DND-41 (cell line): ENCODE results near the gene WDR5.

ENCODE experiments used
- ATAC-seq: fragments of 200-7000 bp; cut with Tn5 transposase; 3 replicates; pipeline ENCODE4 v1.9.1; 2021; ENCODE audit warnings: low read depth; ENCODE audit not compliant: insufficient read depth
- DNase-seq: peaks from one replicate; pipeline ENCODE4 v3.0.0-alpha.2; 2020
- H2AFZ ChIP-seq: 2 replicates; pipeline ENCODE4 v1.6.0; 2012; ENCODE audit warnings: low read depth, low read length
- H3K27ac ChIP-seq: 2 replicates; pipeline ENCODE4 v1.5.1; 2012; ENCODE audit warnings: low read length, inconsistent platforms
- H3K27me3 ChIP-seq: fragments of 200-600 bp; sonication (generic); 2 replicates; pipeline ENCODE4 v1.6.0; 2012; ENCODE audit warnings: low read length, mild to moderate bottlenecking, inconsistent platforms; ENCODE audit not compliant: insufficient read depth, poor library complexity
- H3K36me3 ChIP-seq: 2 replicates; pipeline ENCODE4 v1.5.1; 2012; ENCODE audit warnings: low read length, inconsistent platforms; ENCODE audit not compliant: insufficient read depth
- H3K4me1 ChIP-seq: 2 replicates; pipeline ENCODE4 v1.5.1; 2012; ENCODE audit warnings: mild to moderate bottlenecking, low read length; ENCODE audit not compliant: insufficient read depth
- H3K4me2 ChIP-seq: 2 replicates; pipeline ENCODE4 v1.6.0; 2012; ENCODE audit warnings: mild to moderate bottlenecking, moderate library complexity, low read length, inconsistent platforms; ENCODE audit not compliant: insufficient read depth
- H3K4me3 ChIP-seq, 2 experiments: fragments of 200-600 bp in 1 of 2; shearing (Covaris generic) in 1 of 2; 2 replicates each; pipeline ENCODE4 v1.5.1; 2012 to 2016; ENCODE audit warnings: inconsistent platforms in 2 of 2, low read length in 2 of 2, mild to moderate bottlenecking in 2 of 2, low read depth in 1 of 2, moderate library complexity in 1 of 2
- H3K79me2 ChIP-seq: 2 replicates; pipeline ENCODE4 v1.6.0; 2012; ENCODE audit warnings: low read length, inconsistent platforms; ENCODE audit not compliant: insufficient read depth
- H3K9ac ChIP-seq: 2 replicates; pipeline ENCODE4 v1.6.0; 2012; ENCODE audit warnings: low read depth, mild to moderate bottlenecking, inconsistent platforms, low read length, moderate library complexity
- H3K9me3 ChIP-seq: 2 replicates; pipeline ENCODE4 v1.5.1; 2012; ENCODE audit warnings: low read length, moderate library complexity, mild to moderate bottlenecking, inconsistent platforms; ENCODE audit not compliant: insufficient read depth, severe bottlenecking
- H4K20me1 ChIP-seq: 2 replicates; pipeline ENCODE4 v1.6.0; 2012; ENCODE audit warnings: low read length; ENCODE audit not compliant: insufficient read depth
- CTCF ChIP-seq: IDR thresholded peaks from 2 replicates; pipeline ENCODE4 v1.5.1; 2012; ENCODE audit warnings: borderline replicate concordance, low read length, moderate library complexity, mild to moderate bottlenecking; ENCODE audit not compliant: poor library complexity, severe bottlenecking; ENCODE audit errors: extremely low read depth
- EZH2 ChIP-seq: IDR thresholded peaks from 3 replicates; pipeline ENCODE4 v1.6.1; 2012; ENCODE audit warnings: borderline replicate concordance, low read depth, mild to moderate bottlenecking, moderate library complexity, low read length, inconsistent platforms; ENCODE audit not compliant: severe bottlenecking

Gene WDR5

GRCh38 chr9:134177624-134178393 is 41.9 kb downstream of the WDR5 start:
- Histone ChIP-seq H2AFZ (no peak overlapping the region), H3K27me3 (no peaks in the 10 kb centered on the region), H3K4me3 (no peak overlapping the region), H3K4me1 (no peaks in the 10 kb centered on the region), H3K4me2 (no peak overlapping the region), H3K27ac (no peak overlapping the region), H3K9me3 (no peaks in the 10 kb centered on the region), H3K79me2 (no peaks in the 10 kb centered on the region), H3K36me3 (no peaks in the 10 kb centered on the region), H4K20me1 (no peaks in the 10 kb centered on the region), H3K9ac (no peak overlapping the region)
- TF ChIP-seq CTCF (no peak), EZH2 (no peak)
- ATAC-seq (no peak), DNase-seq (no peak)

- no peak overlapping the region for H3K9ac ChIP-seq
- no peaks in the 10 kb centered on the region for H3K36me3 ChIP-seq
- DNase-seq, result no peak
- TF ChIP-seq EZH2, result no peak
- no peak for TF ChIP-seq CTCF
- no peaks in the 10 kb centered on the region for H4K20me1 ChIP-seq
- H3K79me2 ChIP-seq, result no peaks in the 10 kb centered on the region
- no peak overlapping the region for H3K4me2 ChIP-seq
- ATAC-seq, result no peak
- no peaks in the 10 kb centered on the region for H3K4me1 ChIP-seq
- no peak overlapping the region for H3K4me3 ChIP-seq
- no peak overlapping the region for H3K27ac ChIP-seq
- H3K9me3 ChIP-seq, result no peaks in the 10 kb centered on the region
- no peak overlapping the region for H2AFZ ChIP-seq
- no peaks in the 10 kb centered on the region for H3K27me3 ChIP-seq
Measured at GRCh38 chr9:134178394-134178767, 42.5 kb downstream of the WDR5 start.

- no peak overlapping the region for H2AFZ ChIP-seq
- H3K4me3 ChIP-seq, result no peak overlapping the region
- no peak for ATAC-seq
- no peak overlapping the region for H3K4me2 ChIP-seq
- DNase-seq, result no peak
- H3K36me3 ChIP-seq, result no peaks in the 10 kb centered on the region
- H4K20me1 ChIP-seq, result no peaks in the 10 kb centered on the region
- no peaks in the 10 kb centered on the region for H3K27me3 ChIP-seq
- no peak overlapping the region for H3K27ac ChIP-seq
- no peaks in the 10 kb centered on the region for H3K9me3 ChIP-seq
- no peak overlapping the region for H3K9ac ChIP-seq
- TF ChIP-seq EZH2 (no peak), CTCF (no peak)
- H3K4me1 ChIP-seq, result no peaks in the 10 kb centered on the region
- H3K79me2 ChIP-seq, result no peaks in the 10 kb centered on the region
Measured at GRCh38 chr9:134178768-134179551, 43.1 kb downstream of the WDR5 start.
